ENCODE results near the gene SLC12A7.
"Not testable (repeated sequence)": the region's sequence is repeated elsewhere in the genome, so short reads cannot be mapped to it uniquely, and the experiment has no call there.

The SLC12A7 gene

GRCh38 chr5:1129711-1130055 lies 17.8 kb upstream of the SLC12A7 start:
- DNase-seq (ENCODE audit: low read depth, low spot score): no peak
- POLR2A ChIA-PET: no interaction called here
- CTCF ChIA-PET: no interaction called here

GRCh38 chr5:1128977-1129710 lies 17.3 kb upstream of the SLC12A7 start:
- no peak for DNase-seq (ENCODE audit: low read depth, low spot score)
- CTCF ChIA-PET: no interaction called here
- POLR2A ChIA-PET: no interaction called here

More at GRCh38 chr5:1129711-1130055, 17.8 kb upstream of the SLC12A7 start:
- no peak for TF ChIP-seq CTCF (IDR thresholded peaks at IDR 0.05; ENCODE audit: insufficient read depth, low read length, missing control alignments)
- H3K4me3 ChIP-seq (ENCODE audit: low read depth, low read length): no peak overlapping the region

DNA sequence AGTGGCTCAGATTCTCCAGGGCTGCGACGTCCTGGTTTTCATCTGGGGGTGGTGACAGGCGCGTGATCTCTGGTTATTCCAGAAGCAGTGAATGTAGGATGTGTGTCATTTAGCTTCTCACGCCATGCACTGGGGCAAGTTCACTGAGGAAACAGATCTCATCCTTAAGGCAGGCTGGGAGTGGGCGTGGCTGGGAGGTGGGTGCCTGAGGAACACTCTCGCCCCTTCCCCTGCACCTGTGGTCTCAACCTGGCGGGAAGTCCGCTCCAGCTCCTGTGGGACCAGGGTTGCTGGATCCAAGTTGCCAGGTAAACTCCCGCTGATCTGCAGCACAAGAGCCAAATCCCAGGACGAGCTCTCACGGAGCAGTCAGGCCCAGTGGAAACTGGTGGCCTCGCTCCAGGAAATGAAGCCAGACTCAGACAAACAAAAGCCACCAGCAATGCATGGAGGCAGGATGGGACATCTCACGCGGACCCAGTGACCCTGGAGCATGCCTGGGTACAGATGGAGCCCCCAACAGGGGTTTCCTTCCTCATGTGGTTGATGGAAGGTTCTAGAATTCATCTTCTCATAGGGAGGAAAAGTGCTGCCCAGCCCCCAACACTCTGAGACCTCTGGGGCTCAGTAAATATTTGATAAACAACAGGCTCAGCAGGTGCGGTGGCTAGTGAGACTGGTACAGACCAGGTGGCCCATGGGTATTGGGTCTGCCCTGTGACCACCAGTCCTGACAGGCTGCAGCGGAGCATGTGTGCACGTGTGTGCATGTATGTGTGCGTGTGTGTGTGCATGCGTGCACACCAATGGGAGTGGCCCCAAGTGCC lies 16.3 kb upstream of the SLC12A7 start:
- DNase-seq (ENCODE audit: low read depth, low spot score): no peak
- no peak overlapping the region for H3K4me3 ChIP-seq (ENCODE audit: low read depth, low read length)
- TF ChIP-seq CTCF (IDR thresholded peaks at IDR 0.05; ENCODE audit: insufficient read depth, low read length, missing control alignments): no peak
- ChIA-PET CTCF (interaction anchor here (0.7 kb wide), 1 partner anchor 216 kb away, joined by 3 read pairs; no protein-coding TSS in a partner anchor), POLR2A (no interaction called here)

More at GRCh38 chr5:1128977-1129710, 17.3 kb upstream of the SLC12A7 start:
- H3K4me3 ChIP-seq (ENCODE audit: low read depth, low read length): no peak overlapping the region
- TF ChIP-seq CTCF (IDR thresholded peaks at IDR 0.05; ENCODE audit: insufficient read depth, low read length, missing control alignments): no peak

GRCh38 chr5:1125695-1126094 lies 13.8 kb upstream of the SLC12A7 start:
- DNase-seq (ENCODE audit: low read depth, low spot score); CTCF ChIA-PET; POLR2A ChIA-PET; H3K4me3 ChIP-seq (ENCODE audit: low read depth, low read length): not testable (repeated sequence)

GRCh38 chr5:1125030-1125357 lies 13.1 kb upstream of the SLC12A7 start:
- TF ChIP-seq CTCF (IDR thresholded peaks at IDR 0.05; ENCODE audit: insufficient read depth, low read length, missing control alignments): no peak
- no peak for DNase-seq (ENCODE audit: low read depth, low spot score)
- ChIA-PET POLR2A (no interaction called here), CTCF (interaction anchor here (1.1 kb wide), 1 partner anchor 191 kb away, joined by 3 read pairs; no protein-coding TSS in a partner anchor)
- H3K4me3 ChIP-seq (ENCODE audit: low read depth, low read length): no peak overlapping the region

GRCh38 chr5:1124205-1125029 lies 12.6 kb upstream of the SLC12A7 start:
- POLR2A ChIA-PET: no interaction called here
- TF ChIP-seq CTCF (IDR thresholded peaks at IDR 0.05; ENCODE audit: insufficient read depth, low read length, missing control alignments): no peak
- CTCF ChIA-PET: interaction anchor here (1.1 to 1.3 kb wide), 2 partner anchors 9 to 190 kb away, joined by 3 to 4 read pairs; no protein-coding TSS in a partner anchor
- no peak for DNase-seq (ENCODE audit: low read depth, low spot score)
- H3K4me3 ChIP-seq (ENCODE audit: low read depth, low read length): no peak overlapping the region
